ENCODE measurements around the gene BAG2. TPM values are rescaled to one million over a fixed set of nuclear protein-coding genes. Genes with fewer than 3 reads are reported as not detected.

The BAG2 gene
- total and polyA plus RNA-seq, 7 donors: 5.8 to 17.6 (median 8.3) TPM

GRCh38 chr6:57221191-57221935, 49.2 kb downstream of the BAG2 start:
- intact Hi-C loops (cut with DNase I): loop anchor here in 1 of 2 donors (5.0 kb wide), 2 partner anchors 44 to 96 kb away; partner anchors contain the start of gene PRIM2
- Histone ChIP-seq H3K36me3 (ENCODE audit: insufficient read depth in 1 of 2, low read depth in 1 of 2) (no peaks in the 10 kb centered on the region), H3K27ac (peak overlapping the region; percentile 44), H3K27me3 (ENCODE audit: insufficient read depth in 3 of 3, low read length in 2 of 3) (no peaks in the 10 kb centered on the region), H3K4me1 (peaks cover 15% of the 10 kb centered on the region), H3K9me3 (no peaks in the 10 kb centered on the region), H3K4me3 (peak overlapping the region; percentile 85)
- WGBS, 3 donors: 0 to 1% (median 1%) methylated on average over 30 to 38 of the region's 38 CpGs
- TF ChIP-seq CTCF (IDR thresholded peaks at IDR 0.05): peak; percentile 32
- ATAC-seq (peak; percentile 59 to 85 (median 72)), DNase-seq (peak; percentile 53 to 82)

- H3K27me3 ChIP-seq (ENCODE audit: insufficient read depth in 3 of 3, low read length in 2 of 3): no peaks in the 10 kb centered on the region
- H3K27ac ChIP-seq: peak within 1 kb of the TSS; percentile 44
- no peaks in the 10 kb centered on the region for H3K9me3 ChIP-seq
- peaks cover 7% of the 10 kb centered on the region for H3K4me1 ChIP-seq
- DNase-seq (peak; percentile 81 to 92), ATAC-seq (peak; percentile 95 to 99 (median 98))
- H3K36me3 ChIP-seq (ENCODE audit: insufficient read depth in 1 of 2, low read depth in 1 of 2): no peaks in the 10 kb centered on the region
- WGBS, 3 donors: 0 to 1% (median 0%) methylated on average over 59 to 69 of the region's 69 CpGs
- intact Hi-C loops (cut with DNase I): loop anchor here in 1 of 2 donors (5.0 kb wide), 2 partner anchors 45 to 95 kb away; partner anchors contain the start of gene PRIM2
- TF ChIP-seq CTCF (IDR thresholded peaks at IDR 0.05): no peak
- H3K4me3 ChIP-seq: peak within 1 kb of the TSS; percentile 85
Observed at GRCh38 chr6:57221936-57222742, 50.0 kb downstream of the BAG2 start, which contains the start of gene RAB23. TSS of gene RAB23 (minus strand) at chr6:57222307. CDS start at chr6:57210380, 11,927 bp downstream.

GRCh38 chr6:57222743-57223077, 50.6 kb downstream of the BAG2 start:
- DNase-seq (no peak), ATAC-seq (no peak)
- TF ChIP-seq CTCF (IDR thresholded peaks at IDR 0.05): no peak
- peaks cover 7% of the 10 kb centered on the region for H3K4me1 ChIP-seq
- no peaks in the 10 kb centered on the region for H3K36me3 ChIP-seq (ENCODE audit: insufficient read depth in 1 of 2, low read depth in 1 of 2)
- H3K27ac ChIP-seq: no peak overlapping the region
- no peaks in the 10 kb centered on the region for H3K9me3 ChIP-seq
- 31 to 49% (median 40%) methylated on average over 5 of the region's 5 CpGs for WGBS, 3 donors
- H3K4me3 ChIP-seq: peak overlapping the region; percentile 85
- intact Hi-C loops (cut with DNase I): loop anchor here in 1 of 2 donors (5.0 kb wide), 2 partner anchors 45 to 95 kb away; partner anchors contain the start of gene PRIM2
- no peaks in the 10 kb centered on the region for H3K27me3 ChIP-seq (ENCODE audit: insufficient read depth in 3 of 3, low read length in 2 of 3)

GRCh38 chr6:57224769-57225515, 52.8 kb downstream of the BAG2 start:
- no peak for ATAC-seq

More at GRCh38 chr6:57224769-57225515, 52.8 kb downstream of the BAG2 start:
- H3K9me3 ChIP-seq: no peaks in the 10 kb centered on the region
- no peaks in the 10 kb centered on the region for H3K27me3 ChIP-seq (ENCODE audit: insufficient read depth in 3 of 3, low read length in 2 of 3)
- no peak overlapping the region for H3K4me3 ChIP-seq
- 75 to 92% (median 86%) methylated on average over 1 of the region's 1 CpG for WGBS, 3 donors
- intact Hi-C loops (cut with DNase I): loop anchor here in 1 of 2 donors (5.0 kb wide), 2 partner anchors 48 to 92 kb away; partner anchors contain the start of gene PRIM2
- no peak for TF ChIP-seq CTCF (IDR thresholded peaks at IDR 0.05)
- H3K36me3 ChIP-seq (ENCODE audit: insufficient read depth in 1 of 2, low read depth in 1 of 2): no peaks in the 10 kb centered on the region
- no peak overlapping the region for H3K27ac ChIP-seq
- DNase-seq: no peak
- peaks cover 7% of the 10 kb centered on the region for H3K4me1 ChIP-seq

Measured in psoas muscle (tissue), 8 donors.